Choroid plexus epithelial cell (primary cell): ENCODE data around the gene ARL1.
"Not testable (repeated sequence)": the region's sequence is repeated elsewhere in the genome, so short reads cannot be mapped to it uniquely, and the experiment has no call there.

ENCODE experiments used
- DNase-seq: peaks from one replicate; pipeline ENCODE4 v3.0.0-alpha.2; 2010; ENCODE audit warnings: low read depth
- H3K4me3 ChIP-seq: 2 replicates; pipeline ENCODE4 v1.5.1; 2011; ENCODE audit warnings: low read depth, mild to moderate bottlenecking, control low read depth, low read length, moderate library complexity
- CTCF ChIP-seq: conservative IDR thresholded peaks from 2 replicates; pipeline ENCODE4 v1.5.1; 2011; ENCODE audit warnings: low read depth, mild to moderate bottlenecking, control low read depth, inconsistent platforms, low read length, moderate library complexity

ARL1 gene

GRCh38 chr12:101424620-101425019, 17.0 kb upstream of the ARL1 start:
- H3K4me3 ChIP-seq, result no peak overlapping the region
- no peak for DNase-seq

GRCh38 chr12:101422066-101422465, 14.5 kb upstream of the ARL1 start:
- DNase-seq, result not testable (repeated sequence)

More at GRCh38 chr12:101424620-101425019, 17.0 kb upstream of the ARL1 start:
- TF ChIP-seq CTCF, result no peak

GRCh38 chr12:101415228-101415627, 7.7 kb upstream of the ARL1 start:
- H3K4me3 ChIP-seq, result no peak overlapping the region
- TF ChIP-seq CTCF, result no peak
- DNase-seq, result no peak

More at GRCh38 chr12:101422066-101422465, 14.5 kb upstream of the ARL1 start:
- H3K4me3 ChIP-seq, result not testable (repeated sequence)

GRCh38 chr12:101414533-101415119, 7.1 kb upstream of the ARL1 start:
- DNase-seq, result peak; percentile 83

GRCh38 chr12:101410169-101410568, 2.6 kb upstream of the ARL1 start:
- H3K4me3 ChIP-seq, DNase-seq: not testable (repeated sequence)

More at GRCh38 chr12:101414533-101415119, 7.1 kb upstream of the ARL1 start:
- peak; percentile 61 for TF ChIP-seq CTCF
- H3K4me3 ChIP-seq, result no peak overlapping the region

GRCh38 chr12:101407049-101407435, 530 bp downstream of the ARL1 start:
- no peak for TF ChIP-seq CTCF
- DNase-seq, result peak; percentile 54
- H3K4me3 ChIP-seq, result peak overlapping the region; percentile 94

GRCh38 chr12:101391181-101391580, 16.4 kb downstream of the ARL1 start:
- not testable (repeated sequence) for DNase-seq, H3K4me3 ChIP-seq

- no peak for TF ChIP-seq CTCF
- DNase-seq, result no peak
- H3K4me3 ChIP-seq, result no peak overlapping the region
Measured at GRCh38 chr12:101379149-101379548, 28.4 kb downstream of the ARL1 start.

GRCh38 chr12:101375573-101375972, 32.0 kb downstream of the ARL1 start:
- no peak for TF ChIP-seq CTCF
- no peak for DNase-seq
- H3K4me3 ChIP-seq, result no peak overlapping the region
